Prostate gland (tissue), 2 donors: ENCODE measurements around the gene RPTOR.

ENCODE experiments used
- CTCF ChIP-seq, 4 experiments: fragments of 200-600 bp in 2 of 4; fragments of 450-650 bp in 2 of 4; sonication (generic) in 2 of 4; IDR thresholded peaks; 1 replicate in 3 of 4; 2 replicates in 1 of 4; pipeline ENCODE4 v1.5.1; 2016 to 2019; ENCODE audit warnings: antibody characterized with exemption in 4 of 4, mild to moderate bottlenecking in 2 of 4, moderate library complexity in 2 of 4
- POLR2A ChIP-seq: fragments of 450-650 bp; IDR thresholded peaks from one replicate; pipeline ENCODE4 v1.6.1; 2016; ENCODE audit warnings: antibody characterized with exemption, mild to moderate bottlenecking

DNA sequence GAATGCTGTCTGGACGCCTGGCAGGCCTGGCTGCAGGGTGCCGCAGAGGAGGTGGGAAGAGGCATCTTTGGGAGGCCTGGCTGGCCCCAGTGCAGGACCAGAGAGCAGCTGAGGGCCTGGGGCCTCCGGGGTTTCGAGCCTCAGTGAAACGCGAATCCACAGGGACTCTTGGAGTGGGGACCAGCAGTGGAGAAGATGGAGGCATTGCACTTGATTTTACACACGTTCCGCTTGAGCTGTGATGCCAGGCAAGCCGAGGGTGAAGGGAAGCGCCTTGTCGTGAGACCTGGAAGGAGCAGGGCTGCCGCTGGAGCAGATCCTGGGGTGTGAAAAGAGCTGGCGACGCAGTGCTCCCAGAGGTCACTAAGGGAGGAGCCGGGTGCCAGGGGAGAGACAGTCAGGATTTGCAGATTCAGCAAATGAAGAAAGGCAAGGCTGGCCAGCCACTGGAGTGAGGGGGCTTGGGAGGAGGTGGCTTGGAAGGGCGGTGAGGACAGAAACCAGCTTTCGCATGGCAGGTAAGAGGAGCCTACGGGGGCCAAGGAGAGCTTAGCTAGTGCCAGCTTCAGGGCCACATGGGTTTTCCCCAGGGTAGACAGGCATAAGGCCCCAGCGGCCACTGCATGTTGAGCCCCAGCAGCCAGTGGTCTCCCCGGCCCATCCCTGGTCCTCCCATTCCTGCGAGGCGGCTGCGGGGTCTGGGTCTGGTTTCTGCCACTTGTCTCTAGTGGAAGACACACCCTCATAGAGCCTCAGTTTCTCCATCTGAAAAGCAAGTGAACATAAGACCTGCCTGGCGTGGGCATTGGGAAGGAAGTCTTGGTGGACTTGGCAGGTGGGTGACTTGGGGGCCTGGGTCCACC, 271.8 kb downstream of the RPTOR start:
- TF ChIP-seq POLR2A (no peak), CTCF (IDR thresholded peaks at IDR 0.05) (no peak)
